Fibroblast of skin of back (primary cell): ENCODE data around the gene KCNJ6. TPM values are rescaled to one million over a fixed set of nuclear protein-coding genes. Genes with fewer than 3 reads are reported as not detected.
"Not testable (repeated sequence)": the region's sequence is repeated elsewhere in the genome, so short reads cannot be mapped to it uniquely, and the experiment has no call there.

Experiments
- DNase-seq: peaks from one replicate; pipeline ENCODE4 v3.0.0-alpha.2; 2013
- polyA plus RNA-seq, 2 experiments: library from polyadenylated mRNA; unstranded; fragments of 120-200 nt; gene quantifications; one replicate each; pipeline ENCODE4 v1.2.1, GENCODE V29; 2013; ENCODE audit not compliant: insufficient read length in 2 of 2

Gene KCNJ6, protein sequence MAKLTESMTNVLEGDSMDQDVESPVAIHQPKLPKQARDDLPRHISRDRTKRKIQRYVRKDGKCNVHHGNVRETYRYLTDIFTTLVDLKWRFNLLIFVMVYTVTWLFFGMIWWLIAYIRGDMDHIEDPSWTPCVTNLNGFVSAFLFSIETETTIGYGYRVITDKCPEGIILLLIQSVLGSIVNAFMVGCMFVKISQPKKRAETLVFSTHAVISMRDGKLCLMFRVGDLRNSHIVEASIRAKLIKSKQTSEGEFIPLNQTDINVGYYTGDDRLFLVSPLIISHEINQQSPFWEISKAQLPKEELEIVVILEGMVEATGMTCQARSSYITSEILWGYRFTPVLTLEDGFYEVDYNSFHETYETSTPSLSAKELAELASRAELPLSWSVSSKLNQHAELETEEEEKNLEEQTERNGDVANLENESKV
- 0.13 TPM for polyA plus RNA-seq (2013, experiment 1 of 2; ENCODE audit: insufficient read length)
- 0.63 TPM for polyA plus RNA-seq (2013, experiment 2 of 2; ENCODE audit: insufficient read length)

DNA sequence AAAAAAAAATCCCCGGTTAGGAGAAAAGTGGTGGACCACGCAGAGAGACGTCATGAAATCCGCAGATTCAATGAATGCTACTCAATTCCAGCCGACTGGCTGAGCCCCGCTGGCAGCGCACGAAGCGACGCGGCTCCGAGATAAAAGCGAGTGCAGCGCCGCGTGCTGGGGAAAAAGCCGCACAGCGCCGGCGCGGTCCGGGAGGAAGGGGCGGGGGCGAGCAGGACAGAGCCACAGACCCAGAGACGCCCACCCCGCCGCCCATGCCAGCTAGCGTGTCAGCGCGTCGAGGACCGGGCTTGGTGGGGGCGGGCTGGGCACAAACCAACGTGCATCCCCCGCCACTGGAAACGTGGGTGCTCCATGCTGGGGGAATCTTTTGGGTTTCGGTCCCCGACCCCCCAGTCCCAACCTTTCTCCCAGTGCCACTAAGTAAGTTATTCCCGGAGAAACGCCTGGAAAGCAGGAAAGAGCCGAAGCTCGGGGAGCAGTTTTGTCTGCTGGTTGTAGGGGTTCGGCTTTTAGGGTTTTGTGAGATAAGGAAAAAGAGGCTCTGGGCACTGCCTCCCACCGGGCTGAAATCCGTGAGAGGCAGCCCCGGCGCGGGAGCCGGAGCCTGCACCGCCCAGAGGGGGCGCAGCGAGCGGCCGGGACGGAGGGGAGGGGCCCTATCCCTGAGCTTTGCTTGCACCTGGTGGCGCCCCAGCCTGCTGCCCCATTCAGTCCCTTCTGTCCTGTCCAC is at the start of gene KCNJ6:
Gene KCNJ6, minus strand, starts transcription at position 148 of the 742 bp plus-strand sequence. CDS start 75,775 bp downstream, outside the sequence.
- peak; percentile 66 for DNase-seq

DNA sequence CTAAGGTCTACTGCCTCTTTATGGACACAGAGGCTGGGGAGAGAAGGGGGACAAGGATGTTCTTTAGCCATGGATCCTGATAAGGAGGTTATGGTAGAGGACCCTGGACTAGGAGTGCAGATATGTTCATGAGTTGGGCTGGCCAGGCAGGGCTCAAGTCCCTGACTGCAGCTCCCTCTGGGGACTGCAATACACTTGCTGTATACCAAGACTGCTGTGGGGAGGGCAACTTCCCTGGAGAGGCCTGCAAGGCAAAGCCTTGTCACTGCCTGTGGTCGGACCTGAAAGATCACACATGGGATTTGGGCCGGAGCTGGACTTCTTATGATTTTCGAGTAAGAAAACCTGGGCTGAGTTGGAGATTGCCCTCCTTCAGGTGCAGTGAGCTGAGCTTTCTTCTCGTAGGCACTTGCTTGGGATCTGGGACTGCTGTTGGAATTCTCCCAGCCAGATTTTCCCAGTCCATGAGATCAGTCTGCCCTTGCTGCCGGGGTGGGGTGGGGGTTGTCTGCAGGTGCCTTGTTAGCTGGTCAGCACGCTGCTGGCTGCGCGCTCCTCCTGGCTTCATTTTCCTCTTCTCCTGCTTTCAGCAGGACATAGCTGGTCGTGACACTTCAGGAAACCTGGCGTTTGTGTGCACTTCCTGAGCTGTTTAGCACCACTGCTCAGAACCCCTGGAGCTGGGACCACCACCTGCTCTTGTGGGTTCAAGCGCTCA is 49.0 kb upstream of the KCNJ6 start:
- DNase-seq, result no peak

DNA sequence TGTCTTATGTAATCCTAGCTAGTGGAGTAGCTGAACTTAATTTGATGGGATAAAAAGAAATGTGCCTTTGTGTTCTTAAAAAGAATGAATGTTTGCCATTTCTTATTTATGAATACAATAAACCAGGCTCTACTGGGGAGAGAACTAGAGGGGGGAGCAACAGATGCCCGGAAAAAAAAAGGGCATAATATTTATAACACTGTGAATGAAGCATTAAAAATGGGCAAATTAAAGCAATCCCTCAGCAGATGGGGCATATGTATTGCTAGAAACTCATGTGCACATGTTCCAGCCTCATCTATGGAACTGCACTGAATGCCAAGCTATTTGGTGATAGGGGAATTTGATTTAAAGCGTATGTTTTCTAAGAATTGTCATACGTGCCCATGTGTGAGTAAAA is 42.3 kb upstream of the KCNJ6 start:
- no peak for DNase-seq

DNA sequence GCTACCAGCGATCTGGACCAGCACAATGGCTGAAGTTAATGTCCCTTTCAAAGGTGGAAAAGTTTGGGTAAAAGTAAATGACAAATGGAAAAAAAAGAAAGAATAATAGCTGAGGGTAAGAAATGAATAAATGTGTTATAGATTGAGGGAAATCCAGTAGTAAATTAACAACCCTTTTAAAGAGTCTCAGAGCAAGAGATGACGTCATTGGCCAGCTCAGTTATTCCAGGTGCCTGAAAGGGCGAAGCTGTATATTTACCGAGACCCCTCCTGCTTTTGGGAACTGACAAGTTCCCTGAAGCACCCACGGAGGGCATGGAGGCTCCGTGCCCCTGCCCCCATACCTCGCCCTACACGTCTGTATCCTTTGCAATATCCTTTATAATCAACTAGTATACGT is 40.5 kb upstream of the KCNJ6 start:
- DNase-seq, result no peak

DNA sequence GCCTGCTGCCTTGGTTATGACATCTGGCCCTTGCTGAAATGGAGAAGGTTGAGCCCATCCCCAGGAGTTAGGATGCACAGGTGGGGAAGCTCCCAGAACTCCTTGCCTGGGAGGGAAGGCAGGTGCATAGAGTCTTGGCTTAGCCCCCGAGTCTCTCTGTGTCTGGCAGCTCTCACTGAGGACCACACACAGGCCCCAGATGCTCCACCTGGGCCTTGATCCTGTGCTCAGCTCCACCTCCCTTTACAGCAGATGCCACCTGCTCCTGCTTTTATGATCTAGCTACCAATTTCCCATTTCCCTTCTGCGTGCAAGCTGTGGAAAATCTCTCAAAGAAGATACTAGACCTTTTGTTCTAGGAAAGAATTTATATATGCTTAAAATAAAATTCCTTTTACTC is 28.8 kb upstream of the KCNJ6 start:
- no peak for DNase-seq

DNA sequence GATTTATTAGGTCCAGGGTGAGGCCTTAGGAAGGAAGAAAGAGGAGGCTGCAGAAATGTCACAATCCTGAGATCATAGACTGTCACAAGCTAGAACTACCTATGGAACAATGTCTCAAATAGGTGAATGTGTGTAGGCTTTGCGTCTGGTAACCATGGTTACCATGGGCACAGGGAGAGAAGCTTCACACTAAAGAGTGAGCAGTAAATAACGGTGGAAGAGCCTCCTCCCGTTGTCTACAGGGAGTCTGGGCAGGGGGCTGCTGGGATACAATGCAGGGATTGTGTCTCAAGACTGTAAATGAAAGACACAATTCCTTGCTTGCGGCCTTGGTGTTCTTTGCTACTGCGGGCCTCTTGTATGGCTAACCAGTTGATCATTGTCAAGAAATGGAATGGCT is 28.2 kb upstream of the KCNJ6 start:
- no peak for DNase-seq

DNA sequence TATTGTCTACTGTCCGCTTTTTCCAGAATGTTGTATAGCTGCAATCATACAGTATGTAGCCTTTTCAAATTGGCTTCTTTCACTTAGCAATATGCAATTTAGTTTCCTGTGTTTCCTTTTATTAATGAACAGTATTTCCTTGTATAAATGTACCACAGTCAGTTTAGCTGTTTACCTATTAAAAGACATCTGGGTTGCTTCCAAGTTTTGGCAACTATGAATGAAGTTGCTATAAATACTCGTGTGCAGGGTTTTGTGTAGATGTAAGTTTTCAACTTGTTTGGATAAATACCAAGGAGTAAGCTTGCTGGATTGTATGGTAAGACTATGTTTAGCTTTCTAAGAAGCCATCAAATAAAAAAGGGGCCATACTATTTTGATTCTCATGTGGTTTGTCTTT is 24.4 kb upstream of the KCNJ6 start:
- no peak for DNase-seq

DNA sequence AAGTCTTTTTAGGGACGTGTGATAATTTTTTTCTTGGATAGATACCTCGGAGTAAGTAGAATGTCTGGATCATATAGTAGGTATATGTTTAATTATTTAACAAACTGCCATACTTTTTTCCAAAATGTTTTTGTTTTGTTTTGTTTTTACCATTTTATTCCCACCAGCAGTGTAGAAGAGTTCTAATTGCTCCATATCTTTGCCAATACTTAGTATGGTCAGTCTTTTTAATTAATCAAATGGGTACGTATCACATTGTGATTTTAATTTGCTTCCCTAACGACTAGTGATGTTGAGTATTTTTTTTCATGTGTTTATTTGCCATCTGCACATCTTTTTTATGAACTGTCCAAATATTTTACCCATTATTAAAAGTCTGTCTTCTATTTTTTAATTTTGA is 23.6 kb upstream of the KCNJ6 start:
- DNase-seq, result no peak

DNA sequence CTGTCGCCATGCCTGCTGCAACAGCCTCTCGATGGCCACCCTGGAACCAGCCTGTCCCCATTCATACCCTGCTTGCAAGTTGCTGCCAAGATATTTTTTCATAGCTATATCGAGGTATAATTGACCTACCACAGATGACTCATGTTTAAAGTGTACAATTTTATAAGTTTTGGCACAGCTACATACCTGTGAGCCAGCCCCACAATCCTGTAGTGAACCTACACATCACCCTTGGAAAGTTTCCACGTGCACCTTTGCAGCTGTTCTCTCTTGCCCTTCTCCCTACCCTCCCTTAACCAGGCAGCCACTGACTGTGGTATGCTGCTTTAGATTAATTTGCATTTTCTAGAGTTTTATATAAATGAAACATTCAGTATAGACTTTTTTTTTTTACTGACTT is 23.0 kb upstream of the KCNJ6 start:
- no peak for DNase-seq

DNA sequence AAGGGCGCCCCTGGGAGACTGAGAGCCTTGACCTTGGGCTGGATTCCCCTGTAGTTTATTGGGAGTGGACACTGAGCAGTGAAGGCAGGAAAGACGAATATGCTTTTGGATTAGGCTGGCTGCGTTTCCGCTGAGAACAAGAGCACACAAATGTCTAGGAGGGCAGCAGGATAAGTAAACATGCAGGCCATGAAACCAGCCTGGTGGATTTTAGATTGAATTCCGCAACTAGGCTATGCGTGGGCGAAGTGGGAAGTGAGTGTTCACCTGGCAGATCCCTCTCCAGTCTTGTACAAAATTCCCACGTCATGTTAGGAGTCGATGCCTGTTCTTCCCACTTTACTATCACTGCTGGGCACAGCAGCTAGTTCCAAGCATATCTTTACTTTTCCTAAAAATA is 21.4 kb upstream of the KCNJ6 start:
- no peak for DNase-seq

DNA sequence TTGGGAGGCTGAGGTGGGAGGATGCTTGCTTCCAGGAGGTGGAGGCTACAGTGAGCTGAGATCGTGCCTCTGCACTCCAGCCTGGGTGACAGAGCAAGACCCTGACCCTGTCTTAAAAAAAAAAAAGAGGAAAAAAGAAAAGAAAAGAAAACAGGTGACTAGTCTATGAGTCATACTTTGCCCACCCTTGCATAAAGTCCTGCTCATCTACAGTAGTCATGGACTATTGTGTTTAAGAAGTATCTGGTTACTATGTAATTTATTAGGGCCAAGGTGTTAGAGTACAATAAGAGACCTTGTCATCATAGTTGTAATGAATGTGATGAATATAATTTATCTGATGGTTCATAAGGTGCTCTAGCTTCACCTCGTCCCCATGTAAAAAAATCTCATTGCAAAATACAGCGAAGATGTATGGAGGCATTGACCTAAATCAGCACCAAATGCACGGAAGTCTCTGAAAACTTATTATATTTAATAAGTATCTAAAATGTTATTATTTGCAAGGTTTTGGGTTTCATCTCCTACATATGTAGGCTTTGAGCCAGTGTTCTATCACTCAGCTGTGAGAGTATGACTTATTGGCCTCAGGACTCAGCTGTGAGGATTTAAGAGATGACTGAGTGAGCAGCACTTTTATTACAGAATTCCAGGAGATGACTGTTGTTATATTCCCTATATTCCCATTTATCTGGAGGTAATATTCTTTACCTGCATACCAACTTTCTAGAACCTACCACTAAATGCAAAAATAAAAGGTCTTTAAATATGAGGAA is 19.9 kb upstream of the KCNJ6 start:
- DNase-seq, result no peak

DNA sequence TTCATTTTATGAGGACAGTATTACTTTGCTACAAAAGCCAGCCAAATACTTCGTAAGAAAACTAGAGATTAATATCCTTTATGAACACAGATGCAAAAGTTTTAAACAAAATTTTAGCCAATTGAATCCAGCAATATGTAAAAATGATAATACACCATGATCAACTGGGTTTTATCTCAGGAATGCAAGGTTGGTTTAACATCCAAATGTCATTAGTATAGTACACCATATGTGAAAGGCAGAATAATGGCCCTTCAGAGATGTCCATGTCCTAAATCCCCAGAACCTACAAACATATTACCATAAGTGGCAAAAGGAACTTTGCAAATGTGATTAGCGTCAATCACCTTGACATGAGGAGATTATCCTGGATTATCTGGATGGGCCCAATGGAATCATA is 16.7 kb upstream of the KCNJ6 start:
- DNase-seq, result no peak

DNA sequence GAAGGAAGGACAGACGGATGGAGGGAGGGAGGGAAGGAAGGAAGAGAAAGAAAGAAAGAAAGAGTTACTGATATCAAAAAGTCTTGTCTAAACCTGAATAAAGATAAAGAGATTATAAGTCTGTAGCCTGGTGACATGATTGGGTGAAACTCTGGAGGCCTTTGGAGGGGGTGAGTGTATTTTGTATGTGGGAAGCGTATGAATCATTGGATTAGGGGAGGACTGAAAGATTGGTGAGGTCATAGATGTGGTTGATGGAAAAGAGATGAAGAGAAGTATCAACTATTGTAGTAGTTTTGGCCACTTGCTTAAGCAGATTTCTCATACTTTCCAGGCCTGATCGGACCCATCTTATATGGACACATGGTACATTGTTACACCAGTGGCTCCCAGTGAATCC is 11.5 kb upstream of the KCNJ6 start:
- DNase-seq, result no peak

DNA sequence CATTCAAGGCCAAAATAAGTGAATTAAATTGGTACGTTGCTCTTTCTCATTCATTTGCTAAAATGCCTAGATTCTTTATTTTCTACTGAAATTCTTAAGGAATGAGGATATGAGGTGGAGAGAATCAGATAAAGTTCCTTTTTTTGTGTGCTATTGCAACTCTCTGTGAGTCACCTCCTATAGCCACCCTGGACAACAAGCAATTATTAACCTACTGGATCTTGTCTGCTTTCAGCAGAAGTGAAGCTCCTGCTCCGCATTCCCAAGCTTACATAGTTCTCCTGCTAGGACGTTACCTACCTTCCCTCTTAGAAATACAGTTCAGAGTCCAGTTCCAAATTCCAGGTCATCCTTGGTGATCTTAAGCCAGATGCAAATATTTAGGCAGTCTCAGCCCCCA is 4.8 kb upstream of the KCNJ6 start:
- peak; percentile 26 for DNase-seq

DNA sequence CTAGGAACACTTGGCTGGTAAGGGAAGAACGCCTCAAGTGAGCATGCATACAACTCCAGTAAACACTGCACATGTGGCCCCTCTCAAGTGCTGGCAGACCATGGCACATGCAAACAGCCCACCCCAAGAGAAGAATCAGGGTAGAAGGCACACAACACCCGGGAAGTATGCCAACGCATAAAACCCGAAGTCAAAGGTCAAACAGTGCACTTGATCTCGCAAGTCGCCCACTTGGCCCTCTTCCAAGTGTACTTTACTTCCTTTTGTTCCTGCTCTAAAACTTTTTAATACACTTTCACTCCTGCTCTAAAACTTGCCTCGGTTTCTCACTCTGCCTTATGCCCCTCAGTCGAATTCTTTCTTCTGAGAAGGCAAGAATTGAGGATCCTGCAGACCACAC is 4.0 kb upstream of the KCNJ6 start:
- not testable (repeated sequence) for DNase-seq

DNA sequence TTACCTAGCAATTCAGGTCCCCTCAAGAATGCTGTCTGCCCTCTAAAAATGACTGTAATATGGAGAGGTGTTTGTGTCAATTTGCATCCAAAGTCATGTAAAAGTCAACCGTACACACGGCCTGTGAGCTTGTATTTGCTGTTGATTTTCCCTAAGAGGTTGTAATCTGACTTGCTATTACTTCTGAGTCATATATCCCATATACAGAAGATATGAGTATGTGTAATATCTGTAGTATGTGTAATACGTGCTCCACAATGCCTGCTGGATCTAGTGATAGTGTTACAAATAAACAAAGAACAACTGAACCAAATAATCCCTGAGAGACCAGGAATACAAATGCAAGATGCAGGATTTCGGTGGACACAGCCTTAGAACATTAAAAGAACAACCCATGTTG is 1.4 kb upstream of the KCNJ6 start:
- peak; percentile 75 for DNase-seq

DNA sequence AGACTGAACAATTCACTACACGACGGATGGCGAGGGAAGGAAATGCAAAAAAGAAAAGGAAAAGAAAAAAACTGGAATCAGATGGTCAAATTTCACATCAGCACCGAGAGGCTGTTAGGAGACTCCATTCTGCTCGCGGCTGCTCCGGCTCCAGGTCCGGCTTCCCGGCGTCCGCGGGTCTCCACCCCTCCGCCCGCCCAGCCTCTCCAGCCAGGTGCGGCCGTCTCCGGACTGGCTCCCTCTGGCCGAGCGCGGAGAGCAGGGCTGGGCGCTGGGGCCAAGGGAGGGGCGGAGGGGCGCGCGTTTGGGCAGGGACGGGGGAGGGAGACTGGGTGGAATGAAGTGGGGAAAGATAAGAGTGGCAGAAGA is 332 bp downstream of the KCNJ6 start:
- no peak for DNase-seq

DNA sequence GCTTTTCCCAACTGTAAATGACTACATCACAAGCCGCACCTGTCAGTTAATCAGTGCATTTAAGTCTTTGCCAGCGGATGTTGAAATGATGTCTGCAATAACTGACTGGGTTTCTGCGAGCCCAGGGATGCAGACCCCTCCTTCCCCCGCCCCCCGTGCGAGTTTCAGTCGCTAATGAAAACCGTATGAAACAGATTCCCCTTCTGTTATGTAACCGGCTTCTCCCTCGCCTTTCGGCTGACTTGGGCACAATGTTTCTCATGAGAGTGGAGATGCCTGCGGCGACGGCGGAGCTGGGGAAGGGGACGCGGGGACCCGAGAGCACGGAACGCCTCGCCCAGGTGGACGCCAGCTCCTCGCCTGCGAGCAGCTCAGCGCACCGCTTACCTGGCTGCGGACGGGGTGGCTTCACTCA is 753 bp downstream of the KCNJ6 start:
- DNase-seq, result no peak

DNA sequence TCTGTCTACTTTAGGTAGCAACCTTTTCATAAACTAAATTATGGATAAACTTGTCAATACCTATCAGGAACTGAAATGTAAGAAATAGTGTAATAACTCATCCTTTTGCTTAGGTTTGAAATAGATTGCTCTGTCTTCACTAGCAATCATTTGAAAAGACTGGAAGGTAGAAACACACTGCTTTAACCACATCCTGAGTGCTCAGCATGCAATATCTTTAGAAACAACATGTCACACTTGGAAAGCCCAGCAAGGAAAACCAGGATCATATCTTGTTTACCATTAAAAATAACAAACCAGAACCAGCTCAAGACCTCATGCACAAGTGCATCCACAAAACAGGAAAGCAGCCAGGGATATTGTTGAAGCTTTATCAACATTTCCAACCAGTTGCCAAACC is 3.6 kb downstream of the KCNJ6 start:
- no peak for DNase-seq

DNA sequence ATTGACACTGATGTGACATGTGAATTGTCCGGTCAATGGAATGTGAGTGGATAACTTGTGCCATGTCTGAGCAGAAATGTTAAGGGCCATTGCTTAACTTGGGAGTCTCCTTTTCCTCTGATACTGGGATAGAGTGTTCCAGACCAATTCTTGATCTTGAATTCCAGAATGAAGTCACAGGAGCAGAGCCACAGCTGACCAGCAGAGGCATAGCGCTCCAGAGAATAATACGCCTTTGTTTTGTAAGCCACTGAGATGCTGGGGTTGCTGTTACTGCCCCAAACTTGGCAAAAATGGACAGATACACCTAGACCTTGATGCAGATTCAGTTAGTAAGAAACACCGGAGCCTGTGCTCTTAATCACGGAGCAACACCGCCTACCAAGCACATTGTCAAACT is 6.3 kb downstream of the KCNJ6 start:
- DNase-seq, result no peak

DNA sequence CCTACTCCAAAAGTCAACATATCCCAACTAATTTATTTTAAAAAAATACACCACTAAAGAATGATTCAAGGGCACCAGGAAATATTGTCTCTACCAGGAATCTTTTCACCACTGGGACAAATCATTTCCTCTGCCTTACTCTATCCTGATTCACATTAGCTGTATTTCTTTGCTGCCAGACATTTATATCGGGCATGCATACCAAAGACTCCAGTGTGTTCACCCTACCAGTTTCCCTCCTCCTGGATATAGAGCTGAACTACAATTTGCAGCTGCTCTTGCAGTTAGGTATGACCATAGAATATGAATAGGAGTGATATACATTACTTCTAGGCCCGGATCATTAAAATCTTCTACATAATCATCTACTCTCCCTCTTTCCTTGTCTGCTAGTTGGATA is 7.6 kb downstream of the KCNJ6 start:
- DNase-seq, result no peak

DNA sequence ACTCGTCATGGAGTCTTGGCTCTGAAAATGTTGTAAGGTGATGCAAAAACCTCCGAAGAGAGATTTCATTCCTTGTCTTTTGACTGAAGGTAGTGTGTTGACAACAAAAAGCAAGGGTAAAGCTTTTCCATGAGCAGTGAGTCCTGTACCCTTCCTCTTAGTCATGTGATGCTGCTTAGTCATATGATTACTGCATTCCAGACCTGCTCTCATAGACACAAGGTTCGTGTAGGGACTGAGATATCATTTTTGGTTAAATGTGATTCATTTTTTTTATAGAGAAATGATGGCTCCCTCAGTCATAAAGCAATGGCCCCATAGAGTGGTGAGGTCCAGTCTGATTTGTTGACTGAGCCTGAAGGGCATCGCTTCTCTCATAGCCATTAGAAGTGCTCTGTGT is 9.2 kb downstream of the KCNJ6 start:
- DNase-seq, result no peak

DNA sequence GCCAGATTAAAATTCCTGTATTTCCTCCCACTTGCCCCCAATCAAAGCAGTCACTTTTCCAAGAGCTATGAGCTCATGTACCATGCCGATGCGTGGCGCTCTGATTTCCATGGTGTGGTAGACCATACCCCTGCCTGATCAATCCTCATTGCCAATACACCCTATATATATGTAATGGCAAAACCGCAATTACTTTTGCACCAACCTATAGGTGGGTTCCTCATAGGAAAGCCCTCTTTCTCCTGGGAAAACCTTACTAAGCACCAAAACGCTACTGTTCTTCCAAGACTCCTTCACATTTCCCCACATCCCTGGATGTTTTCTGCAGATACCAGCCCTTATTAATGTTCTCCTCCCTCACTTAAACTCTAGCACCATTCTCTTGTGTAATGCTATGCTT is 11.0 kb downstream of the KCNJ6 start:
- no peak for DNase-seq
